Left kidney (tissue), 2 donors: ENCODE results near the gene LHPP. TPM values are rescaled to one million over a fixed set of nuclear protein-coding genes. Genes with fewer than 3 reads are reported as not detected.

ENCODE experiments used
- DNase-seq: peaks from one replicate; pipeline ENCODE4 v3.0.0-alpha.2; 2013
- polyA plus RNA-seq: library from polyadenylated mRNA; unstranded; fragments of 120-200 nt; gene quantifications from one replicate; pipeline ENCODE4 v1.2.1, GENCODE V29; 2013; ENCODE audit not compliant: insufficient read length

LHPP gene
- polyA plus RNA-seq, 1 donor, result 17.9 TPM

- no peak for DNase-seq
Measured at GRCh38 chr10:124446830-124447750, 14.5 kb upstream of the LHPP start.

- no peak for DNase-seq
Measured at GRCh38 chr10:124447751-124448466, 13.7 kb upstream of the LHPP start.

- DNase-seq, result no peak
Measured at GRCh38 chr10:124448696-124449169, 12.9 kb upstream of the LHPP start.

- DNase-seq, result no peak
Measured at GRCh38 chr10:124449170-124450011, 12.2 kb upstream of the LHPP start.

- DNase-seq, result no peak
Measured at GRCh38 chr10:124450012-124450782, 11.4 kb upstream of the LHPP start, which contains the start of gene NKX1-2. Gene NKX1-2 (minus strand): TSS chr10:124450035. CDS start chr10:124449943, 92 bp downstream.

- no peak for DNase-seq
Measured at GRCh38 chr10:124450783-124451057, 10.9 kb upstream of the LHPP start.

GRCh38 chr10:124451276-124451675 lies 10.3 kb upstream of the LHPP start:
- DNase-seq, result no peak

GRCh38 chr10:124453960-124454610 lies 7.5 kb upstream of the LHPP start:
- no peak for DNase-seq

GRCh38 chr10:124455441-124455840 lies 6.2 kb upstream of the LHPP start:
- DNase-seq, result no peak

GRCh38 chr10:124458473-124458872 lies 3.1 kb upstream of the LHPP start:
- DNase-seq, result no peak

- DNase-seq, result no peak
Measured at GRCh38 chr10:124458889-124459288, 2.7 kb upstream of the LHPP start.

GRCh38 chr10:124459395-124459794 lies 2.2 kb upstream of the LHPP start:
- DNase-seq, result no peak

GRCh38 chr10:124460144-124460543 lies 1.5 kb upstream of the LHPP start:
- DNase-seq, result no peak

- no peak for DNase-seq
Measured at GRCh38 chr10:124462348-124462695, 699 bp downstream of the LHPP start.

- no peak for DNase-seq
Measured at GRCh38 chr10:124464028-124464965, 2.7 kb downstream of the LHPP start.

- DNase-seq, result no peak
Measured at GRCh38 chr10:124465003-124465776, 3.6 kb downstream of the LHPP start.

GRCh38 chr10:124465777-124466488 lies 4.3 kb downstream of the LHPP start:
- DNase-seq, result no peak

GRCh38 chr10:124467165-124467564 lies 5.5 kb downstream of the LHPP start:
- no peak for DNase-seq
